Activated CD8-positive, alpha-beta memory T cell treated with anti-CD3 and anti-CD28 coated beads for 48 hours (primary cell): ENCODE results near the gene GARIN1A.

Experiments
- DNase-seq, 3 experiments: peaks; one replicate each; pipeline ENCODE4 v3.0.0-alpha.2; 2020; ENCODE audit warnings: low read depth in 2 of 3, low spot score in 2 of 3

GARIN1A gene

DNA sequence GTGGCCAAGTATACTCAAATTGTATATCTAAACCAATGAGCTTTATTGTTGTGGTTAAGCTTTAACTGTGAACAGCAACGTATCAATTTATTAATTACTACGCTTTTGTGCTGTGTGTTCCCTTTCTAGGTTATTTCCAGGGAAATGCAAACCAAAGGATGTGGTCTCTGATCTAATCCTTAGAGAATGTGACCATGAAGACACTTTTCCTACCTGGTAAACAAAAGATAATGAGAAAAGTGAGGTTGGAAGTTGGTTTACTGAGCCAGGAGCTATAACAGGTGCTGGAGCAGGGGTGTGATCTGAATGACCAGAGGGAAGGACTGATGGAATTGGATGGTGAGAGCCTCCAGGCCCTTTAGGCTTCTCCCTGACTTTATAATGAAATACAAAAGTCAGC, 41.7 kb downstream of the GARIN1A start:
- DNase-seq, result no peak

DNA sequence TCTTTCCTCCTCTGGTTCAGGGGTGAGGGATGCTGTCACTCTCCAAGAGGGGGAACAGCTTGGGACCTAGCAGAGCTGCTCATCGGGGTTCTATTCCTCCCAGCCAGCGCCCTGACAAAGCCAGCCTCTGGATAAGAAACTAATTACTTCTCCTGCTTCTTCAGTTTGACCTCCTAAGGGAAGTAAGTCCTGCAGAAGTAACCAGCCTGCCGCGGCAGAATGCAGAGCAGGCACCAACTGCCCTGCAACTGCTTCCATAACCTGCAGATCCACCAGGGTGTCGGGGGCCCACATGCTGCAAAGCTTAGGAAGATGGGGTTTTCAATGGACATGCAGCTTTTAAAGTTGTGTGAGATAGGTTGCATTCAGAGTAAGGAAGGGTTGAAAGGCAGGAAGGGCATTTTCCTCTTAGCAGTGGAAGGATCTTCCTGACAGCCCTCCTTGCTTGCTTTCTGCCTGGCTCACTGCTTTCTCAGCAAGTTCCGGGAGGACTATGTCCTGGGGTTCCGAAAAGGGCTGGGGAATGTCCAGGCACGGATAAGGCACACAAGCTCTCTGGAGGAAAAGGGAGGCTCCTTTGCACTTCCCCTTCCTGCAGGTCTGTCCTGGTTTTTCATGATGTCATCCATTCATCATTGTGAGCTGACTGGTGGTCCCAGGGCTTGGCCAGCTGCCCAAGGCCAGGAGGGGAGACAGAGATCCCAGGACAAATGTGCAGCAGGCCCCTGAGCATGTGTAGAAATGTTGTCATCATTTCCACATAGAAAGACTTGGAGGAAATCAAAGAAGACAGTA, 42.8 kb downstream of the GARIN1A start:
- no peak for DNase-seq

DNA sequence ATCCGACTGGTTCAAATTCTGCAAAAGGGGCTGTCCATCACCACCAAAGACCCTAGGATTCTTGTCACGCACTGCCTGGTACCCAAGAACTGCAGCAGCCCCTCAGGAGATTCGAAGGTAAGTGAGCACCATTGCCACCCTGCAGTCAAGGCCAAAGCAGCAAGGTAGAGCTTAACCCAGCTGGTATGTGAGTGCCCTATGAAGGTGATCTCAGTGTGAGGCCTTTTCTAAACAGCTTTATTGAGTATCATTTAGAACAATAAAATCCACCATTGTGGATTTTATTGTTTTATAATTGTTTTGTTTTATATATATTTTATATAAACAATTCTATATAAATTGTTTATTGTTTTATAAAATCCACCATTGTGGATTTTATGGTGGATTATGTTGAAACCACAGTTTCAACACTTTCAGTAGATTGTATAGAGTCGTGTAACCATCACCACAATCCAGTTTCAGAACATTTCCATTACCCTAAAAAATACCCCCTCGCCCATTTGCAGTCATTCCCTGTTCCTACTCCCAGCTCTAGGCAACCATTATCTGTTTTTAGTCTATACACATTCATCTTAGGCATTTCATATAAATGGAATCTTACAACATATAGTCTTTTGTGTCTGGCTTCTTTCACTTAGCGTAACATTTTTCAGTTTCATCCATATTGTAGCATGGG, 47.0 kb downstream of the GARIN1A start:
- DNase-seq, result no peak

DNA sequence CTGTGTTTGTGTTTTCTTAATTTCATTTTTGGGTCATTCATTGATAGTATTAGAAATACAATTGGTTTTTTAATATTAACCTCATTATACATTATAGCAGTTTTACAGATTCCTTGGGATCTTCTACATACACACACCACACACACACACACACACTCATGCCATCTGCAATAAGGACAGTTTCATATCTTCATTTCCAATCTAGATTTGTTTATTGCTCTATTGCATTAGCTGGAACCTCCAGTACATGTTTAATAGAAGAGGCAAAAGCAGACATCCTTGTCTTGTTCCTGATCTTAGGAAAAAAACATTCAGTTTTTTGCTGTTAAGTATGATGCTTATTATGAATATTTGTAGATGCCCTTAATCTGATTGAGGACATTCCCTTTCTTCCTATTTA, 49.3 kb downstream of the GARIN1A start:
- DNase-seq, result no peak
